GM12872 (cell line): Measurements from ENCODE around the gene IGSF5.

Source experiments
- CTCF ChIP-seq: IDR thresholded peaks from 3 replicates; pipeline ENCODE4 v1.5.1; 2011; ENCODE audit warnings: low read depth, mild to moderate bottlenecking, low read length, moderate library complexity; ENCODE audit not compliant: insufficient read depth

IGSF5 gene

DNA sequence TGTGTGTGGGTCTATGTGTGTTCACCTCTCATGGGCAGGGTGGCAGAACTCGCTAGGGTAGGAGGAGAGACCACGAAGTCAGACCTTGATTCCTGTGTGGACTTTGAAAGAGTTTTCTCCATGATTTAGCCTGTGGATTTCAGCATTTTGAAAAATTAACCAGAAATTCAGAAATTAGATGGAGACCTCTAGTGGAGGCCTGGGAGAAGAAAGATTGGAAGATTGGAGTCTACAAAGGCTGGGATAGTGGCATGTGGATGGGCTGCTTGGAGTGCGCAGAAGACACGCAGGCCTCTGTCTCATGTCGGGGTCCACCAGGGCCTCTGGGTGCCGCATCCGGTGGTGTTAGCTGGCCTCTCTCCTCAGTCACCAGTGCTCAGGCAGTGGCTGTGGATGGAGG is 18.9 kb upstream of the IGSF5 start:
- no peak for TF ChIP-seq CTCF

- TF ChIP-seq CTCF, result no peak
Observed at GRCh38 chr21:39727401-39728120, 17.4 kb upstream of the IGSF5 start.

- TF ChIP-seq CTCF, result no peak
Observed at GRCh38 chr21:39728341-39728740, 16.6 kb upstream of the IGSF5 start.

- no peak for TF ChIP-seq CTCF
Observed at GRCh38 chr21:39730418-39731157, 14.4 kb upstream of the IGSF5 start.

GRCh38 chr21:39736716-39737115 is 8.3 kb upstream of the IGSF5 start:
- no peak for TF ChIP-seq CTCF

GRCh38 chr21:39737376-39738000 is 7.5 kb upstream of the IGSF5 start:
- TF ChIP-seq CTCF, result no peak

- no peak for TF ChIP-seq CTCF
Observed at GRCh38 chr21:39738566-39738965, 6.4 kb upstream of the IGSF5 start.
